GM12864 (cell line): ENCODE measurements around the gene ABT1.

Experiments
- DNase-seq: peaks from one replicate; pipeline ENCODE4 v3.0.0-alpha.2; 2011; ENCODE audit warnings: low read depth
- H3K4me3 ChIP-seq: 2 replicates; pipeline ENCODE4 v1.5.1; 2011; ENCODE audit warnings: mild to moderate bottlenecking, low read depth, low read length, control low read depth
- TF ChIP-seq, protein P1 (sequence below): IDR thresholded peaks from 2 replicates; pipeline ENCODE4 v1.5.1; 2011; ENCODE audit warnings: low read depth, mild to moderate bottlenecking, moderate library complexity, low read length, control low read depth, inconsistent platforms; ENCODE audit errors: missing control alignments

ABT1 gene

DNA sequence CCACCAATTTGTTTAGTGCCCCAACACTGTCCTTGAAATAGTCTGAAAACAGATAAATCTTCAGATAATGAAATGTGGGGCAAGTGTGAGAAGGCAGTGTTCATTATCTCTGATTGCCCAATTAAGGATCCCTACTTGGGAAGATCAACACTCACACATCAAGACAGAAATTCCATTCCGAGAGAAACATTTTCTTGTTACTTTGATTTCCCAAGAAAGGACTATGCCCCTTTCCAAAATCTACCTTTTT, 42.4 kb upstream of the ABT1 start:
- peak overlapping the region; percentile 68 for H3K4me3 ChIP-seq
- TF ChIP-seq, protein P1, sequence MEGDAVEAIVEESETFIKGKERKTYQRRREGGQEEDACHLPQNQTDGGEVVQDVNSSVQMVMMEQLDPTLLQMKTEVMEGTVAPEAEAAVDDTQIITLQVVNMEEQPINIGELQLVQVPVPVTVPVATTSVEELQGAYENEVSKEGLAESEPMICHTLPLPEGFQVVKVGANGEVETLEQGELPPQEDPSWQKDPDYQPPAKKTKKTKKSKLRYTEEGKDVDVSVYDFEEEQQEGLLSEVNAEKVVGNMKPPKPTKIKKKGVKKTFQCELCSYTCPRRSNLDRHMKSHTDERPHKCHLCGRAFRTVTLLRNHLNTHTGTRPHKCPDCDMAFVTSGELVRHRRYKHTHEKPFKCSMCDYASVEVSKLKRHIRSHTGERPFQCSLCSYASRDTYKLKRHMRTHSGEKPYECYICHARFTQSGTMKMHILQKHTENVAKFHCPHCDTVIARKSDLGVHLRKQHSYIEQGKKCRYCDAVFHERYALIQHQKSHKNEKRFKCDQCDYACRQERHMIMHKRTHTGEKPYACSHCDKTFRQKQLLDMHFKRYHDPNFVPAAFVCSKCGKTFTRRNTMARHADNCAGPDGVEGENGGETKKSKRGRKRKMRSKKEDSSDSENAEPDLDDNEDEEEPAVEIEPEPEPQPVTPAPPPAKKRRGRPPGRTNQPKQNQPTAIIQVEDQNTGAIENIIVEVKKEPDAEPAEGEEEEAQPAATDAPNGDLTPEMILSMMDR: no peak
- DNase-seq: no peak

DNA sequence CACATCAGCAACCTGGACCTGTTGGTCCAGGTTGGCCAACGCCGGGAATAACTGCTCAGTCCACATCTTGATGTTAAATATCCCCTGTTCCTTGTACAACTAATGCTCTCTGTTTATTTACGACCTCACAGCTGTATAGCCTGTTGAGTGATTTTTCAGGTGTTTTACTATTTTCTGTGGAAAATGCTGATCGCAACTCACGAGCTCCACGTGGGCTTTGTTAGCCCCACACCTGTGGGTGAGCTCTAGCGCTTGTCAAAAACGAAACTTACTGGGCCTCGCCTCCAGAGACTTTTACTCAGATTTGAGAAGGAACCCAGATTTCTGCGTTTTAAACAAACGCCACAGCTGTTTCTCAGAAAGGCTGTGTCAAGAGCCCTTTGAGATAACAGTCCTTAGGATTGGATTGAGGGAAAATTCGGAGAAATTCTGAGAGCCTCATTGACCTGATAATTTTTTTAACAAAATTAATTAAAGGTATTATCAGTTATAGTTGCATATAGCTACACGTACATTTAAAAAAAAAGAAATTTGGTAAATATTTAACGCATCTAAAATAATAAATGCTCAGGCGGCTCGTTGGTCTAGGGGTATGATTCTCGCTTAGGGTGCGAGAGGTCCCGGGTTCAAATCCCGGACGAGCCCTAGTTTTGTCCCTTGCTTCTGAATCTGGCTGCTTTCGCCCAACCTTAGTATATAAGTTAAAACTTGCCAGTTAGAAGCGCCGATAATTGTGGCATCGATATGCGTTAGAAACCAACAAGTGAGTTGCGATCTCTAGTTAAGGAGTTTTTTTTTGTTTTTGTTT, 41.9 kb upstream of the ABT1 start:
- H3K4me3 ChIP-seq: peak overlapping the region; percentile 68
- TF ChIP-seq, protein P1: no peak
- peak; percentile 81 for DNase-seq

DNA sequence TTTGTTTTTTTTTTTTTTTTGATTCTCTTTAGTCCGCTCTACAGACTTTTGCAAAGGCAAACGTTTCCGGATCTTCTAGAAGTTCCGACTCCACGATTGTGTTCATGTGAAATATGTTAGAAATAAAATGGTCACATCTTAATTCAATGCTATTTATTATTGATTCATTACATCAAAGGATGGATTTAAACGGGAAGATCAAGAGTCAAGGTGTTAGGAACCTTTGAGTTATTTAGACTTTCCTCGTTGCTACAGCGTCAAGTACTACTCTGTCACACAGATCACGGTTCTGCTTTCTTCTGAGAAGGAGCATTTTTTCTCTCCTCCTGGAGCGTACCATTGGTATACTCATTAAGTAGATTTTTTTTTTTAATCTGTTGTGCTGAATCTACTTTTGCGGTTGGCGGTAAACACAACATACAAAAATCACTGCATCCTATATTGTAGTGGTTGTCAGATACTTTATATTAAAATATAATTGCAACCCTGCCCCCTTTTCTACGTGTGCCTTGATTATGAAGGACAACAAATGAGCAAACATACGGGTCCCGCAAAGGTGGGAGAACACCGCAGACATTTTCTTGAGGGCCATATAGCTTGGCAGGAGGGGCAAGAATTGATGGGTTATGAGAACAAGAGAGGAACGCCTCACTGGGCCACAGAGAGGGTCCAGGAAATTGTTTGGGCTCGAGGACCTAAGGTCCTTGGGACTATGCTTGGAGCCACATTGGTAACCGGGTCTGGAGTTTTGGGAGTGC, 41.1 kb upstream of the ABT1 start:
- DNase-seq: no peak
- TF ChIP-seq, protein P1: no peak
- peak overlapping the region; percentile 68 for H3K4me3 ChIP-seq

DNA sequence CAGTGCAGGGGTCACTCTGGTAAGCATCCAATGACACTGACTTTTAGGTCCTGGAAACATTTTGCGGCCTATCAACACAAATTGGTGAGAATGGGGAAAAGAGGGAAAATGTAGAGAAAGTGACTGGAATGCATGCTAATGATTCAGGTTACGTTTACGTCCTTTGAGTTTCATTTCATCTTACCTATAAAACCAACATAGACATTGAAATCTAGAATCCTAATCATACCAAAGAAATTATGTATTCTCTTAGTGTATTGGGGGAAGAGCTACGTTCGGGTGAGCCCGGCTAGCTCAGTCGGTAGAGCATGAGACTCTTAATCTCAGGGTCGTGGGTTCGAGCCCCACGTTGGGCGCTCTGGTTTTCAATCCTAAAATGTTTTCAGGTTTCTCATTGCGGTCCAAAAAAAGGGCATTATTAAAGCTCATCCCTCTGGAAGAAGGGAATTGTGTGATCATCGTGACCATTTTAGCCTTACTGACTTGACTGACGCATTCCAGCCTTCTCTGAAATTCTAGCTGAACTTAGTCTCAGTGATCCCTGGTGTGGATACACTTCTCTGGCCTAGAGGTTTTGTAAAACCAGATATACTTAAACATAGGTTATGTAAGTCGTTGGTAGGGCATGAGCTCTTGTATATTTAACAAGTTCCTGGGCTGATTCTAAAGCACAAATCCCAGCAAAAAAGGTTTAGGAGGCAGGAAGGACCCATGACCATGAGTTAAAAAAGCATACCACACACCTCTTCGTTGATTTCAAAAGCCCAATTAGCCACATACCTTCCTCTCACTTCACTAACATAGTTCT, 40.3 kb upstream of the ABT1 start:
- DNase-seq: peak; percentile 78
- TF ChIP-seq, protein P1: no peak
- peak overlapping the region; percentile 68 for H3K4me3 ChIP-seq

DNA sequence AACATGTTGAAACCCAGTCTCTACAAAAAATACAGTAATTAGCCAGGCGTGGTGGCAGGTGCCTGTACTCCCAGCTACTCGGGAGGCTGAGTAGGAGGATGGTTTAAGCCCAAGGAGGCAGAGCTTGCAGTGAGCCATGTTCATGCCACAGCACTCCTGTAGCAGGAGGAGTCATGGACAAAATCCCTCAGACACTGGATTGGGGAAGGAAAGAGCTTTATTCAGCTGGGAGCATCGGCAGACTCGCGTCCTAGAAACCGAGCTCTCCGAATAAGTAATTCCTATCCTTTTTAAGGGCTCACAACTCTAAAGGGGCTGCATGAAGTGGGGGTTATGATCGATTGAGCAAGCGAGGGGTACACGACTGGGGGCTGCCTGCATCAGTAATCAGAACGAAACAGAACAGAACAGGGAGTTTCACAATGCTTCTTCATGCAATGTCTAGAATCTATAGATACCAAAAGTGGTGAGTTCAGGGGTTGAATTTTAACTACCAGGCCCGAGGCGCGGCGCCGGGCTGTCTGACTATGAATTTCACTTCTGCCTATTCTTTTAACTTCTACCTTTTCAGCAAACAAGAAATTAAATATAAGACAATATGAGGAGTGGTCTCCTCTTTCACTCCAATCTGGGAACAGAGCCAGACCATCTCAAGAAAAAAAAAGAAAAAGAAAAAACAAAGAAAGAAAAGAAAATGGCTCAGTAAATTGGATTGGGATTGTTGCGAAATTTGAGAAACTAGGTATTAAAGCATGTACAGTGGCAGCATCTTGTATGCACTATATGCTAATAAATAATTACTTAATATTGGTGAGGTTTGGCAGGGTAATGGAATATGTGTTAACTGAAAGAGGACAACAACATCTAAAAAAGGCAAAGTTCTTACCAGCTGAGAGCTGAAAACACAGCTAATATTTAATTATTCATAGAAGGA, 35.0 kb upstream of the ABT1 start:
- H3K4me3 ChIP-seq: no peak overlapping the region
- no peak for DNase-seq
- TF ChIP-seq, protein P1: no peak

DNA sequence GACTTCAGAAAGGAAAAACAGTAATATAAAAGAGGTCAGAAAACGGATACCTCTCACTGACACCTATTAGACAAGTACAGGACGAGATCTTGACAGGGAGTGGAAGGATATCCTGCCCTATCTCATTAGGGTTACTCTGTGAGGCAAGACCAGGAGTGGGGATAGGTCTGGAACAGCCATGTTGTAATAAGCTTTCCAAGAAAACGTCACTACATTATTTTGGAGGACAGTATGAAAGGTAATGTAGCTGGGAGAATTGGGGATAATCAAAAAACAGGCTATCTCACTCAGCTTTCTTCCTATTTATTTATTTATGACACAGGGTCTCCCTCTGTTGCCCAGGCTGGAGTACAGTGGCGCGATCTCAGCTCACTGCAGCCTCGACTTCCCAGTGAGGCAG, 33.3 kb upstream of the ABT1 start:
- no peak for DNase-seq
- TF ChIP-seq, protein P1: no peak
- H3K4me3 ChIP-seq: no peak overlapping the region
